Mammary epithelial cell (primary cell): ENCODE results near the gene TMEM50A.

Experiments
- CTCF ChIP-seq, 2 donors: IDR thresholded peaks in 1 of 2; conservative IDR thresholded peaks in 1 of 2; 2 replicates each; pipeline ENCODE4 v1.5.1; 2011 to 2012; ENCODE audit warnings: inconsistent platforms in 2 of 2, low read length in 2 of 2, mild to moderate bottlenecking in 2 of 2, control low read depth in 1 of 2, low read depth in 1 of 2; ENCODE audit not compliant: insufficient read depth in 1 of 2; ENCODE audit errors: extremely low read depth in 1 of 2
- EZH2 ChIP-seq: IDR thresholded peaks from 2 replicates; pipeline ENCODE4 v1.6.1; 2012; ENCODE audit warnings: low read length, inconsistent platforms, borderline replicate concordance

- TF ChIP-seq EZH2 (no peak), CTCF (conservative IDR thresholded peaks at IDR 0.05 in 1 of 2, IDR thresholded peaks at IDR 0.05 in 1 of 2; ENCODE audit: extremely low read depth in 1 of 2, insufficient read depth in 1 of 2, low read depth in 1 of 2, low read length in 2 of 2) (no peak)
Observed at GRCh38 chr1:25349606-25350005, 11.5 kb downstream of the TMEM50A start.
